Measurements from ENCODE around the gene C16orf92.

The C16orf92 gene

GRCh38 chr16:30060836-30061554, 38.0 kb downstream of the C16orf92 start:
- DNase-seq (ENCODE audit: low read depth), result no peak

GRCh38 chr16:30063278-30063892, 40.4 kb downstream of the C16orf92 start:
- DNase-seq (ENCODE audit: low read depth), result no peak

- peak; percentile 49 for DNase-seq (ENCODE audit: low read depth)
These were observed 41.1 kb downstream of the C16orf92 start for GRCh38 chr16:30063893-30064728.

GRCh38 chr16:30064729-30065101, 41.7 kb downstream of the C16orf92 start:
- DNase-seq (ENCODE audit: low read depth), result no peak

GRCh38 chr16:30065102-30065942, 42.3 kb downstream of the C16orf92 start, which contains the start of gene ALDOA:
TSS of gene ALDOA (plus strand) at chr16:30065760. CDS start at chr16:30066898, 1,138 bp downstream.
- DNase-seq (ENCODE audit: low read depth), result peak; percentile 84

GRCh38 chr16:30065943-30066760, 43.2 kb downstream of the C16orf92 start:
- no peak for DNase-seq (ENCODE audit: low read depth)

GRCh38 chr16:30066761-30067583, 44.0 kb downstream of the C16orf92 start:
- DNase-seq (ENCODE audit: low read depth), result no peak

- DNase-seq (ENCODE audit: low read depth), result no peak
These were observed 44.6 kb downstream of the C16orf92 start for GRCh38 chr16:30067584-30067916.

- no peak for DNase-seq (ENCODE audit: low read depth)
These were observed 45.3 kb downstream of the C16orf92 start for GRCh38 chr16:30068333-30068732.

GRCh38 chr16:30068750-30069610, 46.0 kb downstream of the C16orf92 start:
- no peak for DNase-seq (ENCODE audit: low read depth)

GRCh38 chr16:30069611-30070462, 46.8 kb downstream of the C16orf92 start:
- DNase-seq (ENCODE audit: low read depth), result no peak

GRCh38 chr16:30070490-30070889, 47.5 kb downstream of the C16orf92 start:
- no peak for DNase-seq (ENCODE audit: low read depth)
